C4-2B (cell line): ENCODE data around the gene CDK17.
"Not testable (repeated sequence)": the region's sequence is repeated elsewhere in the genome, so short reads cannot be mapped to it uniquely, and the experiment has no call there.

Experiments used
- H3K27ac ChIP-seq: fragments of 450-650 bp; 2 replicates; pipeline ENCODE4 v1.5.1; 2017
- CTCF ChIP-seq: fragments of 450-650 bp; conservative IDR thresholded peaks from 2 replicates; pipeline ENCODE4 v1.5.1; 2017; ENCODE audit warnings: mild to moderate bottlenecking
- ZFX ChIP-seq: fragments of 450-650 bp; IDR thresholded peaks from 2 replicates; pipeline ENCODE4 v1.6.1; 2017

Gene CDK17

GRCh38 chr12:96425951-96426350, 25.7 kb upstream of the CDK17 start:
- TF ChIP-seq CTCF (no peak), ZFX (no peak)
- H3K27ac ChIP-seq = no peak overlapping the region

GRCh38 chr12:96425321-96425720, 25.1 kb upstream of the CDK17 start:
- H3K27ac ChIP-seq = no peak overlapping the region

GRCh38 chr12:96424601-96425000, 24.4 kb upstream of the CDK17 start:
- TF ChIP-seq CTCF = no peak
- no peak for TF ChIP-seq ZFX
- H3K27ac ChIP-seq = no peak overlapping the region

More at GRCh38 chr12:96425321-96425720, 25.1 kb upstream of the CDK17 start:
- TF ChIP-seq CTCF (no peak), ZFX (no peak)

GRCh38 chr12:96422192-96422591, 22.0 kb upstream of the CDK17 start:
- TF ChIP-seq CTCF (no peak), ZFX (no peak)
- no peak overlapping the region for H3K27ac ChIP-seq

GRCh38 chr12:96421014-96421413, 20.8 kb upstream of the CDK17 start:
- no peak for TF ChIP-seq ZFX

GRCh38 chr12:96420277-96420835, 20.1 kb upstream of the CDK17 start:
- TF ChIP-seq CTCF = no peak
- no peak for TF ChIP-seq ZFX
- no peak overlapping the region for H3K27ac ChIP-seq

More at GRCh38 chr12:96421014-96421413, 20.8 kb upstream of the CDK17 start:
- H3K27ac ChIP-seq = no peak overlapping the region

GRCh38 chr12:96419576-96420276, 19.5 kb upstream of the CDK17 start:
- TF ChIP-seq CTCF = no peak
- no peak for TF ChIP-seq ZFX
- no peak overlapping the region for H3K27ac ChIP-seq

GRCh38 chr12:96417688-96418087, 17.4 kb upstream of the CDK17 start:
- H3K27ac ChIP-seq = not testable (repeated sequence)
